ENCODE data around the gene TTLL7.
"Not testable (repeated sequence)": the region's sequence is repeated elsewhere in the genome, so short reads cannot be mapped to it uniquely, and the experiment has no call there.

Gene TTLL7

DNA sequence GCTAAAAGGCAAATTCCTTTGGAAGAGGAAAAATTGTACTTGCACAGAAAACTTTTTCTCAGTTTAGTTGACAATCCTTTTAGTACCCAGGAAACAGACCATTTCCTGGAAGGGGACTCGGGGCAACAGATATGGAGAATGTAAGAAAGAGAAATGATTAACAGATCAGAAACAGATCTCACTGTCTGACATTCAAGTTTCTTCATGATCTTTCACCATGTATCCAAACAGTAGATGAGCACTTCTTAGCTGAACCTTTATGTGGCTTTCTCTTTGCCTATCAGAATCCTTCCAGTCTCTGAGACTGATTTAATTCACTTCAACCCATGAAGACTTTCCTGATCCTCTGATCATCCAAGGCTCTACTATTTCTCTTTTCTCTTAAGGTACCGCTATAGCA, 2.7 kb downstream of the TTLL7 start:
- DNase-seq = no peak

DNA sequence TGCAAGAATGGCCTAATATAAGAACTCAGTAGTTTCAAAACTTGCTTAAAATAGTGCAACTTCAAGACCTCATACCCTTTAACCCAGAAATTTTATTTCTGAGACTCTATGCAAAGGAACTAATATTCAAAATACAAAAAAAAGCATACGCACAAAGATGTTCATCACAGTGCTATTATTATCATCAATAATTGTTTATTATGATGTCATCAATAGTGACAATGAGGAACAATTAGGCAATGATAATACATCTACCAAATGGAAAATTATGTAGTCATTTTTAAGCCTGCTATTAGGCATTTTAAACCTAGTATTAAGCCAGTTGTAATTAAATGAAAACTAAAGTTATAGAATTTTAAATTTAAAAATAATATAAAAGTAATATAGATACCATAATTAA, 3.3 kb downstream of the TTLL7 start:
- no peak for DNase-seq

DNA sequence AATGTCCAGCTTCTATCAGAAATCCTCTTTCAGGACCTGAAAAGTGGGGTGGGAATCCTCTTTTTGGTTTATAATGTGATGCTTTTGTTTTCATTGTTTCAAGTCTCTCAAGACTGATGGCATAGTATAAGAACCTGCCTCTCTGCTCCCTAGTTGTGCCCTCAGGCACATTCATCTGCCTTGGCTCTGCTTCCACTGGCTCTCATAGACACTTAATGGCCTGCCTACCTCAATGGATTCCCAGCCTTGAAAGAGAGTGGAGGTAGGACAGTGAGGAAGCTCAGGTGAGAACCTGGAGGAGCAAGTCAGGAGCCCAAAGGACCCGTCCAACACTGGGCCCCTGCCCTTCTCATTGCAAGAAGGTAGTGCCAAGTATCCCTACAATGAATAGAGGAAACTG, 4.8 kb downstream of the TTLL7 start:
- no peak for DNase-seq

DNA sequence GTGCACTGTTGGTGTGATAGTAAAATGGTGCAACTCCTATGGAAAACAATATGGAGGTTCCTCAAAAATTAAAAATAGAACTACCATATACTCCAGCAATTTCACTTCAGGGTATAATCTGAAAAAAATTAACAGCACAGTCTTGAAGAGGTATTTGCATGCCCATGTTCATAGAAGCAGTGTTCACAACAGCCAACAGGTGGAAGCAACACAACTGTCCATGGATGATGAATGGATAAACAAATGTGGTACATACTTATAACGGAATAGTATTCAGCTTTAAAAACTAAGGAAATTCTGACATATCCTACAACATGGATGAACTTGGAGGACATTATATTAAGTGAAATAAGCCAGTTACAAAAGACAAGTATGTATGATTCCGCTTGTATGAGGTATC, 8.2 kb downstream of the TTLL7 start:
- DNase-seq = no peak

DNA sequence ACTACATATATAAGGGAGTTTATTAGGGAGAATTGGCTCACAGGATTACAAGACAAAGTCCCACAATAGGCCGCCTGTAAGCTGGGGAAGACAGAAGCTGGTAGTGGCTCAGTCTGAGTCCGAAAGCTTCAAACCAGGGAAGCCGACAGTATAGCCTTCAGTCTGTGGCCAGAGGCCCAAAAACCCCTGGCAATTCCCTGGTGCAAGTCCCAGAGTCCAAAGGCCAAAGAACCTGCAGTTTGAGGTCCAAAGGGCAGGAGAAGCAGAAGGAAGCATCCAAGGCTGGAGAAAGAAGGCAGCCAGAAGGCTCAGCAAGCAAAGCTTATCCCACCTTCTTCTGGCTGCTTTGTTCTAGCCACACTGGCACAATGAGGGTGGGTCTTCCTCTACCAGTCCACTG, 13.9 kb downstream of the TTLL7 start:
- no peak for DNase-seq

DNA sequence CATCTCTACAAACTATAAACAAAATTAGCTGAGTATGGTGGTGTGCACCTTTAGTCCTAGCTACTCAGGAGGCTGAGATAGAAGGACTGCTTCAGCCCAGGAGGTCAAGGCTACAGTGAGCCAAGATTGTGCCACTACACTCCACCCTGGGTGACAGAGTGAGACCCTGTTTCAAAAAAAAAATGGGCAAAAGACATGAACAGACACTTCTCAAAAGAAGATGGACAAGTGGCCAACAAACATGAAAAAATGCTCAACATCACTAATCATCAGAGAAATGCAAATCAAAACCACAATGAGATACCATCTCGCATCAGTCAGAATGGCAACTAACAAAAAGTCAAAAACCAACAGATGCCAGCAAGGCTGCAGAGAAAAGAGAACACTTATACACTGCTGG, 15.0 kb downstream of the TTLL7 start:
- not testable (repeated sequence) for DNase-seq

DNA sequence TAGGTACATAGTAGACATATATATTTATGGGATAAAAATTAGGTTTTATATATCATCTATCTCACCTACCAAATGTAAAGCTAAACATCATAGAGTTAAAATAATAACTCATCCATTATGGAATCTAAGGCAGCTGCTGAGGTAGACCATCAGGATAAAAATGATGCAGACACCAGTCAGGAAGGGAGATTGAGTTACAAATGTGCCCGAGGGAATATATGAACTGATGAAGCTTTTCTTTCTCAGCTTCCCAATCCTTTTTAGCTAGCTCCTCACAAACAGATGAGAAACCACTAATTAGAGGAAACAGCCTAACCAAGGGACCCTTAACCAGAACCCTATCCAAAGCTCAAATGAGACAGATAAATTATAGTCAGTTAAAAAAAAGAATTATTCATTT, 20.9 kb downstream of the TTLL7 start:
- no peak for DNase-seq

DNA sequence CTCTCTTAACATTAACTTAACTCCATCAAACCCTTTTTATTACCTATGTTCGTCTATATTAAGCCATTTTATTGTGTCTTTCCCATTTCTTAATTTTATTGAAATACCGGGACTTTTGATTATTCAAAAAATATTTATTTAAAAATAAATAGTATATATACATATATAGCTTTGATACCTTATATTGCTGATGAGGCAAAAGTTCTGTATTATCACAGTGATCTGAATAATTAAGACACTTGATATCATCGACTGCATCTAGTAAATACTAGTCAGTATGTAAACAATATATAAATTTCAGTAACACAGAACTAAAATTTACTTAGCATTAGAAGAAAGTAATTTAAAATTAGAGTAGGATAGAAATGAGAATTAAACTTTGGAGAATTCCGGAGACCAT, 22.0 kb downstream of the TTLL7 start:
- DNase-seq = no peak

DNA sequence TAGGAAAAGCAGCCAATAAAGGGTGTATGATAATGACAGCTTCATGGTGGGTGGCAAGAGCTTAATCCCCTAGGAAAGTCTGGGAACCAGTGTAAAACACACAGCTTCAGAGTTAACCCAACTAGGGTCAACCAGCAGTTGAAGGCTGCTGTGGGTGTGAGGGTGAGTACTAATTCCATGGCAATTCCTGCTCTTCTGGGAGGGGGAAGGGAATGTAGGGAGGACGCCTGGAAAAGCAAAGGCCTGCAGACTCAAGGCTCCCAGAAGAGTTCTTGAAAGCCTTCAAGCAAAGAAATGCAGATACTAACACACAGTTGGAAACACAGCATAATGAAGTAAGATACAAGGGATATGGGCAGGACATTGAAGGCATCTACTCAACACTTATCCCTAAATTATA, 28.1 kb downstream of the TTLL7 start:
- DNase-seq = no peak

DNA sequence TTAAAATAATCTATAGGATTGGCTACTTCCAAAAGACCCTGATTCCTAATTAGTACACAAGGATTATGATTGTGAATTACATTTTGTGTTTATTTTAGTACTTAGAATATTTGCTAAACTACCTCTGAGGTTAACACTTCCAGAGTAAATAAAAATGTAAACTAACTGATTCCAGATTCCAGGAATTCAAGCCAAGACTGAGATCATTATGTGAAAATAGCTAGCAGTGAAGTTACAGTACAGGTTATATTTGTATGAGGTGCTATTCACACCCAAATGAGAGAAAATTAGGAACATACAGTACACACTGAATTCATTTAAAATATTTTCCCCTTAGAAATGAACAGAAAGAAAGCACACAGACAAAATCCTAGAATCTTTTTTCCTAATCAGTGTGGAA, 28.8 kb downstream of the TTLL7 start:
- DNase-seq = no peak

DNA sequence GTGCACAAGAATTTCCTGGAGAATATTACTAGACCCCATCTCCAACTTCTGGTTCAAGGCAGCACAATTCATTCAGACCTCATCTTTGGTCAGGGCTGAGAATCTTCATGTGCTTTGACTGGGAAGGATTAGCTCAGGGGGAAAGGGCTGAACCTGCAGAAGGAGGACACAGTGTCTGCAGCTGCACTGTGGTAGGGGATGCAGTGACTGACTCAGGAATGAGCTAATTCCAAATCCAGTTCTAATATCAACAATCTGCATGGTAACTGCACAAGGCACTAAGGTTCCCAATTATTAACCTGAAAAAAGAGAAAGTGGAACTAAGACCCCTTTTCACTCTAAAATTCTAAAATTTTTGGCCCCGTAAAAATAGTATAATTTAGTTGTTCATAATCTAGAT, 31.6 kb downstream of the TTLL7 start:
- DNase-seq = no peak

DNA sequence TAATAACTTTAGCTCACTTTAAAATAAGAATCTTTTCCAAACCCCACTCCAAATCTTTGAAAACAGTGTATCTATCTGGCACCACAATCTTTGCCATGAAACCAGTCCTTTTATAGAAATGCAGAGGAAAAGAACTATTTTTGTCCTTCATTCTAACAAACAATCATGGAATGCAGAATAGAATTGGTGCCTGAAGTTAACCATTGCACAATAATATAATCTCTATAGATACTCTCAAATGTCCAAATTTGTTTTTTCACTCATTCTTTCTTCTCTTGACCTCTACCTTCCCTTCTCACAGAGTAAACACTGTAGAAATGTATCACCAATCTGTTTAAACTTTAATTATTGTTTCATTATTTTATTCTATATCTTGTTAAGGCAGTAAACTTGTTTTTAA, 34.8 kb downstream of the TTLL7 start:
- no peak for DNase-seq

DNA sequence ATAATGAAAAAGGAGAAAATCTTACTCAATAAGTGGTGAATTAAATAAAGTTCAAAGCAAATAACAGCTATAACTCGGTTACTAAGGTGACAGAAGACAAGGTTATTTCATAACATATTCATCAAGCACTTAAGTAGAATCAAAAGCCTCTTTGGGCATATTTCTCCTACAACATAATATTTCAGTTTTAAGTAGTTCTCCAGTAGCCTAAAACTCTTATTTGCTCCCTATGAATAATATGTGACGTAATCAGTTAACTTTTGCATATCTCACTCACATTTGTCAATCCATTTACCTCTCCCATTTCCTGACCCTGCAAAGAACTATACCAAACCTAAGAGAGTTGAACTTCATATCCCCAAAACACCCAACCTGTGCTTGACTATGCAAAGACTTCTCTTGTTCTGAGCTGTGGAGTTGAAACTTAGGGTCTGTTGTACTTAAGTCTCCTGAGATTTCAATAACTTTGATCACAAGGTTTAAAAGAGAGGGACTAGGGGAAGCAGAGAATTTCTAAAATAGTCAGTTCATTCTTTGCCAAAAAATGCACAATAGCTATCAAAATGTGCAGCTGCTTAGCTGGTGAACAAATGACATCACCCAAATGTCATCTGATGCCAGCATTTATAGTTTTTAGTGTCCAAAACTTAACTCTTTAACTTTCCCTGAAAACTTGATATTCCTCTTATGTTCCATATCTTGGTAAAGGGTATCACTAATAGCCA, 37.2 kb downstream of the TTLL7 start:
- no peak for DNase-seq

DNA sequence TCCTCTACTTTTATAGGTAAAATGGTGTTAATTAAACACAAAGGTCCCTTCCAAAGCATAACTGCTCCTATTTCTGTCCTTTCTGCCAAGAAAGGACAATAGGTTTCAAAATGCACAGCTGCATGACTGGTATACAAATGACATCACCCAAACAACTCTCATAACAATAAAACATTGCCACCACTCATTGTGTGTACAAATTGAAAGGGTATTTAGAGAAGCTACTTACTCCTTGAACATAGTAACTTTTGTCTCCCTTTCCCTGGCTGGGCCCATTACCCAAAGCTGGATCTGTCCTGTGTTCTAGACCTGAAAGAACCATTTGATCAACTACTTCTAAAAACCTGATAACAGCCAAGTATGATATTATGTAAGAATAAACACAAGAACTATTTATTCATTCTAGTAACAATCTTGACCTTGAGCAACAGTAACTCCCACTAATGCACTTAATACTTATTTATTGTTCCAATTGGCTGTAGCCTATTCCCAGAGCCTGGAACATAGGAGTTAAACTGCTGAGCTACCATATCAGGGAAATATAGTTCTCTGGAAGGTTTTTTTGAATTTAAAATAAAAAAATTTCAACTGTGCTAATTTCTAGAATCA, 38.2 kb downstream of the TTLL7 start:
- no peak for DNase-seq

DNA sequence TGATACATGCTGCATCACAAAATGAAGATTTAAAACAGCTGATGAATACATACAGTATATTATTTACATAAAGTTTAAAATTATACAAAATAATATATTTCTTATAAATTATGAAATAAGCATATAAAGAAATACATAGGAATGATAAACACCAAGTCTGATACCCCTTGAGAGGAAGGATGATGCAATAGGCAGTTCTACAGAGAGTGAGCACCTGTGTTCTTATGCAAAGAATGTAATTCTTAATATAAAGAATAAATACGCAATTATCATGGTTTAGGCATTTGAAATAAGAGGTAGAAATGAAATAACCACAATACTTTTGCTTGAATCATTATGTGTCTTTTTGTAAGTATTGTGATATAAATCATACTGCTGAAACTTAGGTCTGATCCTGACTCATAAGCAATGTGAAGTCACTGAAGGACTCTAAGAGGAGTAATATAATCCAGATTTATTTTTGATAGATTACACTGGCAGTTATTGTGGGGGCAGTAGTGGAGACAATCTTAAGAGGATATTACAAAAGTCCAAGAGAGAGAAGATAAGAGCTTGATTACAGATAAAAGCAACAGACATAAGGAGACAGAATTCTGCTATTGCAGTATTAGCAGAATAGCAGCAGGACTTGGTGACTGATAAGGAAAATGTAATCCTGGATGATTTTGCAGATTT, 39.0 kb downstream of the TTLL7 start:
- DNase-seq = no peak

DNA sequence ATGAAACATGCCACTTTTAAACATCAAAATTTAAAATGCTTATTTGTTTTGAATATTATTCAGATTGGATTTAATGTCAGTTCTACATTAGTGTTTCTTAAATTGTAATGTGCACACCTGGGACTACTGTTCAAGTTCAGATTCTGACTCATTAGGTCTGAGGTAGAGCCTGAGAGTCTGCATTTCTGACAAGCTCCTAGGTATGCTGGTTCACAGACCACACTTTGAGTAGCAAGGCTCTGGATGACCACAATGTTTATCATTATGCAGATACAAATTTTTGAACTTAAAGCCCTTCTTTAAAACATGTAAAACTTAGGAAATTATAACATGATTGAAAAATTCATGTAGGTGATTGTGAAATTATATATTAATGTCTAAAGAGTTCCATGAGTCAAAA, 40.2 kb downstream of the TTLL7 start:
- DNase-seq = no peak

DNA sequence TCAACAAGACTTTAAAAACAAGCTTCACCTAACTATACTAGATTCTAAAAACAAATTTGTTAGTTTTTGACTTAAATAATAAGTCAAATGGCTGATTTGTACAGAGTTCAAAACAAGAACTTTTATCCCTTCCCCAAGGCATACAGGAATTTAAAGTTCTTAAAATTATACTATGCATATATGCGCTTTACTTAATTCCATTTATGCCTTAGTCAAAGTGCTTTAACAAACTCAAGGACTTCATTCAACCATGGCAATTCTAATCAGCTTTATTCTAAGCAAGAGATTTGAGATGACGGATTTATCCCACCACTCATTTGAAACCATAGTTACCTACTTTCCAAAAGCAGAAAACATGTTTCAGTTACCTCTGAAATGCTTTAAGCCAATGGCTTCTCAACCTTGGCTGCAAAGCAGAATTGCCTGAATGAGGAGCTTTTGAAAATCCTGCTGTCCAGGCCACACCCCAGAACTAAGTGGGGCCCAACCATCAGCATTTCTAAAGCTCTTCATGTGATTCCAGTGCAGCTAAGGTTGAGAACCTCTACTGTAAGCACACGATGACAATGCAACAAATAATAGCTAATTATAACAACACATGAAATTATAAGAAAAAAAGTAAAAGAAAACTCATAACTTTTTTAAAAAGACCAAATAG, 44.6 kb downstream of the TTLL7 start:
- DNase-seq = no peak

DNA sequence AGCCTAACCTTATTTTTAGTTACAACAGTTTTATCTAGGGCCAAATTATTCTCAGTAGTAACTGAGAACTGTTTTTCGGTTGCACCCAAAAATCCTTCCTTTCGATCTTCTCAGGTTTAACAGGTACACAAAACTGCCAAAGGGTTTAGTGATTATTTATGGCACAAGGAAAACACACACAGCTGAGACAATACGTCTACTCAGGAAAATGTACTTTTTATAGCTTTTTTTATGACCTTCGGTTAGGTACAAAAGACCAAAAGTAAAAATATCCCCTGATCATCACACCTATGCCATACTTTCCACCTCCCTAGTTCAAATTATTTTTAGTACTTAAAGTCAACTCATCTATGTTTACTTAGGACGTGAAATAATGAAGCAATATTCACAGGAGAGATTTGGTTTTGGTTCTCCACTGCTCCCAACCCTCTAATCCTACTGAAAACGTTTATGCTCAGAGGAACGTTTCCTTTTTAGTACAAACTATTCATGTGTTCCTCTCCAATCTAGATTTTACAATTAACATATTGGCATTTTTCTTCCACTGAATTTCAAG, 48.7 kb downstream of the TTLL7 start:
- no peak for DNase-seq

DNA sequence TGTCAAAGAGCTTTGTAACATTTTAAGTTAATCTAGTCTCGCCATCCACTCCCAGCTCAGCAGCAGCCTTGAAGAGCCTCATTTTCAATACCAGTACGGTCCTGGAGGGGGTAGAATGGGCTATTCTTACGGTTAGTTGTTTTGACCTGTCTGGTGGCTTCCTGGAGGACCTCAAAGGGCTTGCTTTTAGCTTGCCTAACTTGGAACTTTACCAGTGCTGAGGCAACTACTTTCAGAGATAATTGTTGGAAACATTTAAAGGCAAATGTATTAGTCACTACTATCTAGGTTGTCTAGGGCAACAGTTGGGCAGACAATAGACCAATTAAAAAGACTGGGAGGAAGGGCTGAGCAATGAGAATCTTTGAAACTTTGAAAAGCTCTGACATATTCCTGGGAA, 56.0 kb downstream of the TTLL7 start:
- no peak for DNase-seq

DNA sequence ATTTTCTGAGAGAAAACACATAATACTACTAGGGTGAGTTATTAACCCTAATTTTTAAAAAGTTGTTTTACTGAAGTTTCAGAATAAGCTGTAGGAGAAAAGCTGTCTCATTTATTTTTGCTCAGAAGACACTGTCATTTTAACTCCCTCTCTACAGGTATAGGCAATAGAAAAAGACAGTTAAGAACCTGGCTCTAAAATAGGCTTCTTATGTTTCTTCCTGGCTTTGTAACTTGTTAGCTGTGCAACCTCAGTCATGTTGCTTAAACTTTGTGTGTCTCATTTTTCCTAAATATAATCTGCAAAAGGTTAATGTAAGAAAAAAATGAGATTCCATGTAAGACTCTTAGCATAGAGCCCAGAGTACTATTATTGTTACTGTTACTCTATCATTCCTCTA, 64.4 kb downstream of the TTLL7 start:
- DNase-seq = no peak

DNA sequence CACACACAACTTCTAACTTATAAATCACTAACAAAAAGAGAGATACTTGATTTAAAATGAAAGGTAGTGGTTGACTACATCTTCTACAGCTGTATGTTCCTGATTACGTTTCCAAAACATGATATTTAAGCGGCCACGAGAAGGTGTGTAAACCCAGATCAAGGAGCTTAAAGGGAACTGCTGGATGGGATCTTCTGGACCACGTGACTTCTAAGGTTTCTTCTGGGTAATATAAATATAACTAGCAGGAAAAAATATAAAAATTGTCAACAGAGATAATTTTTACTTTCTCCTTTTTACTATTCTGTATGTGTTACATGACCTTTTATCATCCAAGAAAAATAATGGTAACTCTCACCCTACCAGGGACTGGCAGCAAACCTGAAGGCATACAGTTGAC, 66.2 kb downstream of the TTLL7 start:
- DNase-seq = no peak

DNA sequence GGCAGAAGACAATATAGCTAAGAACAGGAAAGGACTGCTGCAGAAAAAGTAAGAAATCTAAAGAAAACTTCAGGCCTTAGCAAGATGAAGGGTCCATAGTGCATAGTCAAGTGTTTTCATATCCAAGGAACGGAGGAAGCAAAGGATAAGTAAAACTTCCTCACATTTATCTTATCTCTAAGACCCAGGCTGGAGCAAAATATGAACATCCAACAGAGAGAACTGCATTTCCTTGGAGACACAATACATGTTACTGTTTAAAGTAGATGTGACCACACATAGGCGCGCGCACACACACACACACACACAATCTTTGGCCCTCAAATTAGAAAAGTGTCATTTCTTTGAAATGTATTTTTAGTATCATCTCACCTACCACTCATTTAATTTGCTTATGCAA, 66.7 kb downstream of the TTLL7 start:
- no peak for DNase-seq

DNA sequence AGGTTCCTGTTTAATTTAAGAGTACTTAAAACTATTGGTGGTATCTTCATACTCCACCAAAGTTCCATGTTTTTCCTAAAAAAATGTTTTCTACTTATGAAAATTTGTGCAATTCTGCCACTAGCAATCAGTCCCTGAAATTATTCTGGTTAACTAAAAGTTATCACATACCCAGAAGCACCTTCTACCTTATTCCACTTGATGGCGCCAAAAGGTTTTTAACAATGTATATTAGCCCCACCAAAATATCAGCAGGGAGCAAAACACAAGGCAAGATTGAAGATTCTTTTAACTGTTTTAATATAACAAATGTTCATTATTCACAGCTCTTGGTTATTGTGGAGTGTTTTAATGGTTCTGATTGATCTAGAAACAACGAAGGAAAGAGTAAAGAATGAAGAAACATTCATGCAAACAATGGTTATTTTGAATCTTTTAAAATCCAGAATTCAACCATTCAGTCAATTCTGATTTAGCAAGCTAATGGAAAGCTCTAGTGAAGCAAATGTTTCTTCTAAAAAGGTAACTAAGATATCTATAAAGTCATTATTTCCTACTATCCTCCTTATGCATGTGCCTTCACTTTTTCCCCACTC, 67.2 kb downstream of the TTLL7 start:
- no peak for DNase-seq
